GM18909 (cell line): ENCODE results near the gene MRGPRX4.

Experiments
- ATAC-seq: cut with Tn5 transposase; IDR thresholded peaks from one replicate; pipeline ENCODE4 v1.9.1; 2021; ENCODE audit warnings: mild to moderate bottlenecking; ENCODE audit not compliant: unreplicated experiment, poor library complexity

Gene MRGPRX4

DNA sequence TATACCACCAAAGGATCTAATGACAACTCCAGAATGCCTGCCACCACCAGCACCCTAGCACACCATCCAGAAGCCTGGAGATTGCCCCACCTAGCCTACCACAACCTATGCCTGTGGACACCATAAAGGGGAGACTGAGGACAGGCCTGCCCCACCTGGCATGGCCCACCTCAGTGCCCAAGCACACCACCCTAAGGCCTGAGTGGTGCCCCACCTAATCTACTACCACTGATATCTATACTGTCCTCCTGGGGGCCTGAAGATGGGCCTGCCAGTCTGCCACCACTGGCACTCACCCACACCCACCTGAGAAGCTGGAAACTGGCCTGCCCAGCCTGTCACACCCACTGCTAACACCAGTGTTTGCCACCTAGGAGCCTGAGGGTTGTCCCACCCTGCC is 32.1 kb downstream of the MRGPRX4 start:
- no peak for ATAC-seq

DNA sequence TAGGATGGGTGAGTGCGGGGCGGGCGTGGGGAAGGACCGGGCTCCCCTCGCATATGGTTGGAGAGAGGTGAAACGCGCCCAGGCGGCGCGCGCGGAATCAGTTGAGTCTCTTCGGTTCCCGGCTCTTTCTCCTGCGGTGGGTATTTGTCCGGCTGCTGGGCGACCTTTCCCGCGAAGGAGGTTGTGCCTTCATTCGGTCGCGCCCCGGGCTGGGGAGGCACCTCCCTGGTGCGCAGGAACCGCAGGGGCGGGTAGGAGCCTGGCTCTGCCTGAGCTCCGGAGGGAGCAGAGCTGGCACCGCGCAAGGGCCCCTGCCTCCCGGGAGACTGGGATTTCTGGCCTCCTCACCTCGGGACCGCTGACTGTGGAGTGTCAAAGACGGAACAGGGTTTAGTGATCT is 36.4 kb downstream of the MRGPRX4 start:
- ATAC-seq, result no peak

DNA sequence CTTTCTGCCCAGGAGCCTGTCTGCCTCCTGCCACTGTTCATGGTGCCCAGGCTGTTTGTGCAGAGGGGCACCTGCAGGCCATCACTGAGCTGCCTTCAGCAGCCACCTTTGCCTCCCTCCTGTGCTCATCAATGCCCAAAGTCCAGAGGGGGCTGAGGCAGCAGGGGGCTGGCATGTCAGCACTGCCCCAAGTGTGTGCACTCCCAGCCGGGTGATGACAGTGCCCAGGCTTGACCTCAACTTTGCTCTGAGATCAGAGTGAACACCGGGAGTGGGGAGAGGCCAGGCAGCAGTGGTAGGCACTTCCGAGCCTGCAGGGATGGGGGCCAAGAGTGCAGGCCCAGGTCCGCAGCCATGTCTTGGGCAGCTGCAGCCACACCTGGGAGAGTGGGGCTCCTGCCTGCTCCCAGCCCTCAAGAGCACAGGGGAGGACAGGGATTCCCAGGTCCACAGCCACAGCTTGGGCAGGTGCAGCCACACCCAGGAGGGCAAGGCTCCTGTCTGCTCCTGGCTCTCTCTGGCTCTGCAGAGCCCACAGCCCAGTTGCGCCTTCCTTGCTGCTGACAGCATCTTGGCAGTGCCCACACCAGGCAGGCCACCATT is 48.7 kb downstream of the MRGPRX4 start:
- no peak for ATAC-seq

DNA sequence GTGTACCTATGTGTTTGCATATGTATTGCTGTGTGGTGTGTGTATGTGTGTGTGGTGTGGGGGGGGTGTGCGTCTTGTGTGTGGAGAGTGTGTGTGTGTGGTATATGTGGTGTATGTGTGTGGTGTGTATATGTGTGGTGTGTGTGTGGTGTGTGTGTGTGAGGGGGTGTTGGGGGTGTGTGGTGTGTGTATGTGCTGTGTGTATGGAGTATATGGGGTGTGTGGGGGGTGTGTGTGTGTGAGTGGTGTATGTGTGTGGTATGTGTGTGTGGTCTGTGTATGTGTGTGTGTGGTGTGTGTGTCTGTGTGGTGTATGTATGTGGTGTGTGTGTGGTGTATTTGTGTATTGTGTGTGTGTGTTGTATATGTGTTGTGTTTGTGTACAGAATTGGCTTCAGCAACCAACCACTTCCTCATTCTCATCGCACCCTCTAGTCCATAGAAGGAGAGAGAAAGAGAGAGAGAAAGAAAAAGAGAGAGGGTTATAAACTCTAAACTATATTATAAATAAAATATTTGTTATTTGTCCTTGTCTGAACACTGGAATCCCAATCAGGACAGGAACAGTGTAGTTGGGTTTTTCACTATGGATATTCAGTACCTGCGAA is 50.3 kb downstream of the MRGPRX4 start:
- ATAC-seq, result no peak
